Activated CD4-positive, CD25-positive, alpha-beta regulatory T cell (primary cell): Measurements from ENCODE around the gene CYP1B1.

Experiments used
- DNase-seq, 4 experiments: peaks; one replicate each; lab custom pipeline; 2025; lab: John Stamatoyannopoulos, UW

The CYP1B1 gene

GRCh38 chr2:38074764-38075506 lies 1.0 kb downstream of the CYP1B1 start:
- no peak for DNase-seq

GRCh38 chr2:38074058-38074763 lies 1.7 kb downstream of the CYP1B1 start:
- no peak for DNase-seq

- DNase-seq = no peak
Measured at GRCh38 chr2:38073211-38074057, 2.5 kb downstream of the CYP1B1 start.

GRCh38 chr2:38070438-38070837 lies 5.5 kb downstream of the CYP1B1 start:
- no peak for DNase-seq

- no peak for DNase-seq
Measured at GRCh38 chr2:38068234-38068633, 7.7 kb downstream of the CYP1B1 start.

GRCh38 chr2:38066421-38067115 lies 9.4 kb downstream of the CYP1B1 start:
- DNase-seq = no peak

GRCh38 chr2:38065502-38066135 lies 10.3 kb downstream of the CYP1B1 start:
- DNase-seq = no peak

- DNase-seq = no peak
Measured at GRCh38 chr2:38064801-38065501, 11.0 kb downstream of the CYP1B1 start.

- DNase-seq = no peak
Measured at GRCh38 chr2:38060236-38061018, 15.5 kb downstream of the CYP1B1 start.

- no peak for DNase-seq
Measured at GRCh38 chr2:38057651-38058410, 18.1 kb downstream of the CYP1B1 start.

- no peak for DNase-seq
Measured at GRCh38 chr2:38056216-38056615, 19.7 kb downstream of the CYP1B1 start.

GRCh38 chr2:38045811-38046210 lies 30.1 kb downstream of the CYP1B1 start:
- DNase-seq = no peak

GRCh38 chr2:38039121-38039910 lies 36.6 kb downstream of the CYP1B1 start:
- no peak for DNase-seq

- no peak for DNase-seq
Measured at GRCh38 chr2:38038682-38039081, 37.3 kb downstream of the CYP1B1 start.

GRCh38 chr2:38037757-38038621 lies 38.0 kb downstream of the CYP1B1 start:
- no peak for DNase-seq

GRCh38 chr2:38037325-38037724 lies 38.6 kb downstream of the CYP1B1 start:
- DNase-seq = no peak

- no peak for DNase-seq
Measured at GRCh38 chr2:38035968-38036367, 40.0 kb downstream of the CYP1B1 start.

GRCh38 chr2:38033646-38034045 lies 42.3 kb downstream of the CYP1B1 start:
- DNase-seq = no peak
